Loucy (cell line): ENCODE measurements around the gene SDK1.

Experiments
- H2AFZ ChIP-seq: fragments of 200-600 bp; sonication (generic); 2 replicates; pipeline ENCODE4 v1.6.0; 2016; ENCODE audit warnings: antibody characterized with exemption, mild to moderate bottlenecking, low read length, moderate library complexity
- H3F3A ChIP-seq: fragments of 200-600 bp; 2 replicates; pipeline ENCODE4 v1.6.0; 2016; ENCODE audit warnings: antibody characterized with exemption, low read depth, mild to moderate bottlenecking
- H3K27me3 ChIP-seq: fragments of 200-600 bp; sonication (generic); 2 replicates; pipeline ENCODE4 v1.6.1; 2014; ENCODE audit warnings: low read length, mild to moderate bottlenecking; ENCODE audit not compliant: insufficient read depth, poor library complexity, severe bottlenecking
- H3K36me3 ChIP-seq: fragments of 200-600 bp; sonication (generic); 2 replicates; pipeline ENCODE4 v1.6.1; 2016; ENCODE audit warnings: low read length; ENCODE audit not compliant: insufficient read depth
- H3K4me1 ChIP-seq: fragments of 200-600 bp; sonication (generic); 2 replicates; pipeline ENCODE4 v1.5.1; 2014; ENCODE audit warnings: low read length, mild to moderate bottlenecking; ENCODE audit not compliant: insufficient read depth, poor library complexity, severe bottlenecking
- H3K4me2 ChIP-seq: fragments of 200-600 bp; sonication (generic); 2 replicates; pipeline ENCODE4 v1.6.0; 2014; ENCODE audit warnings: antibody characterized with exemption, low read length, low read depth, mild to moderate bottlenecking; ENCODE audit not compliant: poor library complexity, severe bottlenecking
- H3K4me3 ChIP-seq: fragments of 200-600 bp; sonication (generic); 2 replicates; pipeline ENCODE4 v1.5.1; 2014; ENCODE audit warnings: low read length, mild to moderate bottlenecking, mixed read lengths; ENCODE audit not compliant: poor library complexity, severe bottlenecking
- H3K79me2 ChIP-seq: fragments of 200-600 bp; sonication (generic); 2 replicates; pipeline ENCODE4 v1.6.1; 2014; ENCODE audit warnings: low read length; ENCODE audit not compliant: insufficient read depth
- H3K9ac ChIP-seq: fragments of 200-600 bp; sonication (generic); 2 replicates; pipeline ENCODE4 v1.6.0; 2014; ENCODE audit warnings: mild to moderate bottlenecking, low read depth, low read length, moderate library complexity; ENCODE audit not compliant: poor library complexity, severe bottlenecking
- H3K9me2 ChIP-seq: fragments of 200-600 bp; sonication (generic); replicated peaks from 2 replicates; pipeline ENCODE4 v1.6.1; 2016; ENCODE audit warnings: low read depth, low read length, mixed read lengths
- H3K9me3 ChIP-seq: fragments of 200-600 bp; sonication (generic); 2 replicates; pipeline ENCODE4 v1.6.1; 2014; ENCODE audit warnings: mild to moderate bottlenecking, antibody characterized with exemption, low read length, low read depth; ENCODE audit not compliant: insufficient read depth
- H4K20me1 ChIP-seq: fragments of 200-600 bp; sonication (generic); 2 replicates; pipeline ENCODE4 v1.6.0; 2014; ENCODE audit warnings: antibody characterized with exemption, low read length, mild to moderate bottlenecking; ENCODE audit not compliant: insufficient read depth, poor library complexity, severe bottlenecking
- CTCF ChIP-seq: fragments of 200-600 bp; sonication (generic); conservative IDR thresholded peaks from 2 replicates; pipeline ENCODE4 v1.5.1; 2014; ENCODE audit warnings: mild to moderate bottlenecking, antibody characterized with exemption, low read length
- EZH2phosphoT487 ChIP-seq: fragments of 200-600 bp; IDR thresholded peaks from 2 replicates; pipeline ENCODE4 v1.6.1; 2018; ENCODE audit warnings: antibody characterized with exemption, mild to moderate bottlenecking, moderate library complexity, borderline replicate concordance

The SDK1 gene

GRCh38 chr7:3923307-3923918 is 622.4 kb downstream of the SDK1 start:
- H3K4me1 ChIP-seq, result no peaks in the 10 kb centered on the region
- no peak overlapping the region for H3K9ac ChIP-seq
- no peak overlapping the region for H3K4me3 ChIP-seq
- H3K9me3 ChIP-seq, result peaks cover 4% of the 10 kb centered on the region; the same call in 1 of the 2 replicates
- no peak overlapping the region for H3K4me2 ChIP-seq
- H3F3A ChIP-seq, result no peaks in the 10 kb centered on the region
- no peaks in the 10 kb centered on the region for H3K27me3 ChIP-seq
- TF ChIP-seq CTCF, result no peak
- no peak for TF ChIP-seq EZH2phosphoT487
- no peaks in the 10 kb centered on the region for H3K36me3 ChIP-seq
- no peaks in the 10 kb centered on the region for H4K20me1 ChIP-seq
- no peak overlapping the region for H2AFZ ChIP-seq
- no peaks in the 10 kb centered on the region for H3K9me2 ChIP-seq
- H3K79me2 ChIP-seq, result no peaks in the 10 kb centered on the region

GRCh38 chr7:3924277-3924676 is 623.2 kb downstream of the SDK1 start:
- no peaks in the 10 kb centered on the region for H3K36me3 ChIP-seq
- H2AFZ ChIP-seq, result no peak overlapping the region
- H4K20me1 ChIP-seq, result no peaks in the 10 kb centered on the region
- H3K27me3 ChIP-seq, result no peaks in the 10 kb centered on the region
- no peak for TF ChIP-seq CTCF
- TF ChIP-seq EZH2phosphoT487, result no peak
- no peak overlapping the region for H3K4me2 ChIP-seq
- no peaks in the 10 kb centered on the region for H3K79me2 ChIP-seq
- H3F3A ChIP-seq, result no peaks in the 10 kb centered on the region
- peaks cover 4% of the 10 kb centered on the region; the same call in 1 of the 2 replicates for H3K9me3 ChIP-seq
- no peak overlapping the region for H3K9ac ChIP-seq
- H3K4me3 ChIP-seq, result no peak overlapping the region
- H3K4me1 ChIP-seq, result no peaks in the 10 kb centered on the region
- H3K9me2 ChIP-seq, result no peaks in the 10 kb centered on the region

GRCh38 chr7:3927446-3928110 is 626.5 kb downstream of the SDK1 start:
- Histone ChIP-seq H3K79me2 (no peaks in the 10 kb centered on the region), H3K27me3 (no peaks in the 10 kb centered on the region), H3K4me3 (no peak overlapping the region), H3K9me3 (peaks cover 8% of the 10 kb centered on the region; the same call in 1 of the 2 replicates), H3K9me2 (no peaks in the 10 kb centered on the region), H3K36me3 (no peaks in the 10 kb centered on the region), H3K4me2 (no peak overlapping the region), H3K9ac (no peak overlapping the region), H2AFZ (no peak overlapping the region), H4K20me1 (no peaks in the 10 kb centered on the region), H3F3A (no peaks in the 10 kb centered on the region), H3K4me1 (no peaks in the 10 kb centered on the region)
- TF ChIP-seq EZH2phosphoT487 (no peak), CTCF (no peak)
